ENCODE data around the gene IQCK.

Gene IQCK

GRCh38 chr16:19890901-19891300 is 172.8 kb downstream of the IQCK start:
- DNase-seq, result no peak

GRCh38 chr16:19892902-19893301 is 174.8 kb downstream of the IQCK start:
- DNase-seq, result no peak

- DNase-seq, result no peak
Measured at GRCh38 chr16:19894586-19894985, 176.5 kb downstream of the IQCK start.

GRCh38 chr16:19896951-19897350 is 178.9 kb downstream of the IQCK start:
- no peak for DNase-seq

- no peak for DNase-seq
Measured at GRCh38 chr16:19898166-19898565, 180.1 kb downstream of the IQCK start.

GRCh38 chr16:19898924-19899604 is 181.0 kb downstream of the IQCK start:
- peak; percentile 61 for DNase-seq

GRCh38 chr16:19899605-19899955 is 181.5 kb downstream of the IQCK start:
- no peak for DNase-seq

- DNase-seq, result no peak
Measured at GRCh38 chr16:19901164-19901563, 183.1 kb downstream of the IQCK start.

- peak; percentile 86 for DNase-seq
Measured at GRCh38 chr16:19907161-19907992, 189.3 kb downstream of the IQCK start.

Data from activated CD8-positive, alpha-beta memory T cell treated with anti-CD3 and anti-CD28 coated beads, Interleukin-2, amount 50 U/mL, for 48 hours (primary cell).